Loucy (cell line): ENCODE measurements around the gene PLA2G5.

ENCODE experiments used
- H2AFZ ChIP-seq: fragments of 200-600 bp; sonication (generic); 2 replicates; pipeline ENCODE4 v1.6.0; 2016; ENCODE audit warnings: antibody characterized with exemption, mild to moderate bottlenecking, low read length, moderate library complexity
- H3F3A ChIP-seq: fragments of 200-600 bp; 2 replicates; pipeline ENCODE4 v1.6.0; 2016; ENCODE audit warnings: antibody characterized with exemption, low read depth, mild to moderate bottlenecking
- H3K27me3 ChIP-seq: fragments of 200-600 bp; sonication (generic); 2 replicates; pipeline ENCODE4 v1.6.1; 2014; ENCODE audit warnings: low read length, mild to moderate bottlenecking; ENCODE audit not compliant: insufficient read depth, poor library complexity, severe bottlenecking
- H3K36me3 ChIP-seq: fragments of 200-600 bp; sonication (generic); 2 replicates; pipeline ENCODE4 v1.6.1; 2016; ENCODE audit warnings: low read length; ENCODE audit not compliant: insufficient read depth
- H3K4me1 ChIP-seq: fragments of 200-600 bp; sonication (generic); 2 replicates; pipeline ENCODE4 v1.5.1; 2014; ENCODE audit warnings: low read length, mild to moderate bottlenecking; ENCODE audit not compliant: insufficient read depth, poor library complexity, severe bottlenecking
- H3K4me2 ChIP-seq: fragments of 200-600 bp; sonication (generic); 2 replicates; pipeline ENCODE4 v1.6.0; 2014; ENCODE audit warnings: antibody characterized with exemption, low read length, low read depth, mild to moderate bottlenecking; ENCODE audit not compliant: poor library complexity, severe bottlenecking
- H3K4me3 ChIP-seq: fragments of 200-600 bp; sonication (generic); 2 replicates; pipeline ENCODE4 v1.5.1; 2014; ENCODE audit warnings: low read length, mild to moderate bottlenecking, mixed read lengths; ENCODE audit not compliant: poor library complexity, severe bottlenecking
- H3K79me2 ChIP-seq: fragments of 200-600 bp; sonication (generic); 2 replicates; pipeline ENCODE4 v1.6.1; 2014; ENCODE audit warnings: low read length; ENCODE audit not compliant: insufficient read depth
- H3K9ac ChIP-seq: fragments of 200-600 bp; sonication (generic); 2 replicates; pipeline ENCODE4 v1.6.0; 2014; ENCODE audit warnings: mild to moderate bottlenecking, low read depth, low read length, moderate library complexity; ENCODE audit not compliant: poor library complexity, severe bottlenecking
- H3K9me2 ChIP-seq: fragments of 200-600 bp; sonication (generic); replicated peaks from 2 replicates; pipeline ENCODE4 v1.6.1; 2016; ENCODE audit warnings: low read depth, low read length, mixed read lengths
- H3K9me3 ChIP-seq: fragments of 200-600 bp; sonication (generic); 2 replicates; pipeline ENCODE4 v1.6.1; 2014; ENCODE audit warnings: mild to moderate bottlenecking, antibody characterized with exemption, low read length, low read depth; ENCODE audit not compliant: insufficient read depth
- H4K20me1 ChIP-seq: fragments of 200-600 bp; sonication (generic); 2 replicates; pipeline ENCODE4 v1.6.0; 2014; ENCODE audit warnings: antibody characterized with exemption, low read length, mild to moderate bottlenecking; ENCODE audit not compliant: insufficient read depth, poor library complexity, severe bottlenecking
- EZH2phosphoT487 ChIP-seq: fragments of 200-600 bp; IDR thresholded peaks from 2 replicates; pipeline ENCODE4 v1.6.1; 2018; ENCODE audit warnings: antibody characterized with exemption, mild to moderate bottlenecking, moderate library complexity, borderline replicate concordance
- TF ChIP-seq, protein P1 (sequence below): fragments of 200-600 bp; sonication (generic); conservative IDR thresholded peaks from 2 replicates; pipeline ENCODE4 v1.5.1; 2014; ENCODE audit warnings: mild to moderate bottlenecking, antibody characterized with exemption, low read length

The PLA2G5 gene

DNA sequence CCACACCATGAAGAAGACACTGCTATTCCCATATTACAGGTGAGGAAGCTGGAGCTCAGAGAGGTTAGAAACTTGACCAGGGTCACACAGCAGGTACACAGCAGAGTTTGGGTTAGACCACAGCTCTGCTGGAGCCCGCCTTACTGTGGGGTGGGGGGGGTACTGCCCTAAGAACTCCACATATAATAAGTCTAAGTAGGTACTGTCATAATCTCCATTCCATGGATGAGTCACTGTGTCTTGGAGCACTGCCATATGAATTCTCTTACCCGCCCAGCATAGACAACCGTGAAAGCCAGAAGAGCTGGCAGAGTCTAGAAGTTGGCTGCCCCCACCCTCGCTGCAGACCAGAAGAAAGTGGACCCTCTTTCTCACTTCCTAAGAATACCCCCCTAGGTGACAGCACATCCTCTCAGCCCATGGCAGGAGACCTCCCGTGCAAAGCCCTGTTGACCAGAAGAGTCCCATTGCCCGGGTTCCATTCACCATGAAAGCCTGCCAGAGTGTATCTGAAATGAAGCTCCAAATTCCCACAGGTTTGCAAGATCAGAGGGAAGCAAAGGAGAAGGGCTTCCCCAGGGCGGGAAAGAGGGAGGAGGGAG lies 54.6 kb downstream of the PLA2G5 start:
- Histone ChIP-seq H3K4me2 (no peak overlapping the region), H3K27me3 (no peaks in the 10 kb centered on the region), H4K20me1 (no peaks in the 10 kb centered on the region), H3K9me2 (no peaks in the 10 kb centered on the region), H3K9ac (no peak overlapping the region), H3K79me2 (no peaks in the 10 kb centered on the region), H3F3A (no peaks in the 10 kb centered on the region), H3K36me3 (no peaks in the 10 kb centered on the region), H3K9me3 (no peaks in the 10 kb centered on the region), H3K4me3 (no peak overlapping the region), H3K4me1 (no peaks in the 10 kb centered on the region), H2AFZ (no peak overlapping the region)
- TF ChIP-seq, protein P1, sequence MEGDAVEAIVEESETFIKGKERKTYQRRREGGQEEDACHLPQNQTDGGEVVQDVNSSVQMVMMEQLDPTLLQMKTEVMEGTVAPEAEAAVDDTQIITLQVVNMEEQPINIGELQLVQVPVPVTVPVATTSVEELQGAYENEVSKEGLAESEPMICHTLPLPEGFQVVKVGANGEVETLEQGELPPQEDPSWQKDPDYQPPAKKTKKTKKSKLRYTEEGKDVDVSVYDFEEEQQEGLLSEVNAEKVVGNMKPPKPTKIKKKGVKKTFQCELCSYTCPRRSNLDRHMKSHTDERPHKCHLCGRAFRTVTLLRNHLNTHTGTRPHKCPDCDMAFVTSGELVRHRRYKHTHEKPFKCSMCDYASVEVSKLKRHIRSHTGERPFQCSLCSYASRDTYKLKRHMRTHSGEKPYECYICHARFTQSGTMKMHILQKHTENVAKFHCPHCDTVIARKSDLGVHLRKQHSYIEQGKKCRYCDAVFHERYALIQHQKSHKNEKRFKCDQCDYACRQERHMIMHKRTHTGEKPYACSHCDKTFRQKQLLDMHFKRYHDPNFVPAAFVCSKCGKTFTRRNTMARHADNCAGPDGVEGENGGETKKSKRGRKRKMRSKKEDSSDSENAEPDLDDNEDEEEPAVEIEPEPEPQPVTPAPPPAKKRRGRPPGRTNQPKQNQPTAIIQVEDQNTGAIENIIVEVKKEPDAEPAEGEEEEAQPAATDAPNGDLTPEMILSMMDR = no peak
- no peak for TF ChIP-seq EZH2phosphoT487

GRCh38 chr1:20125100-20125499 lies 55.1 kb downstream of the PLA2G5 start:
- no peaks in the 10 kb centered on the region for H3F3A ChIP-seq
- H3K36me3 ChIP-seq = no peaks in the 10 kb centered on the region
- no peaks in the 10 kb centered on the region for H3K79me2 ChIP-seq
- no peaks in the 10 kb centered on the region for H4K20me1 ChIP-seq
- H3K4me3 ChIP-seq = no peak overlapping the region
- no peak overlapping the region for H2AFZ ChIP-seq
- TF ChIP-seq EZH2phosphoT487 = no peak
- TF ChIP-seq, protein P1 = no peak
- no peaks in the 10 kb centered on the region for H3K4me1 ChIP-seq
- H3K27me3 ChIP-seq = no peaks in the 10 kb centered on the region
- no peaks in the 10 kb centered on the region for H3K9me3 ChIP-seq
- H3K4me2 ChIP-seq = no peak overlapping the region
- no peaks in the 10 kb centered on the region for H3K9me2 ChIP-seq
- H3K9ac ChIP-seq = no peak overlapping the region

DNA sequence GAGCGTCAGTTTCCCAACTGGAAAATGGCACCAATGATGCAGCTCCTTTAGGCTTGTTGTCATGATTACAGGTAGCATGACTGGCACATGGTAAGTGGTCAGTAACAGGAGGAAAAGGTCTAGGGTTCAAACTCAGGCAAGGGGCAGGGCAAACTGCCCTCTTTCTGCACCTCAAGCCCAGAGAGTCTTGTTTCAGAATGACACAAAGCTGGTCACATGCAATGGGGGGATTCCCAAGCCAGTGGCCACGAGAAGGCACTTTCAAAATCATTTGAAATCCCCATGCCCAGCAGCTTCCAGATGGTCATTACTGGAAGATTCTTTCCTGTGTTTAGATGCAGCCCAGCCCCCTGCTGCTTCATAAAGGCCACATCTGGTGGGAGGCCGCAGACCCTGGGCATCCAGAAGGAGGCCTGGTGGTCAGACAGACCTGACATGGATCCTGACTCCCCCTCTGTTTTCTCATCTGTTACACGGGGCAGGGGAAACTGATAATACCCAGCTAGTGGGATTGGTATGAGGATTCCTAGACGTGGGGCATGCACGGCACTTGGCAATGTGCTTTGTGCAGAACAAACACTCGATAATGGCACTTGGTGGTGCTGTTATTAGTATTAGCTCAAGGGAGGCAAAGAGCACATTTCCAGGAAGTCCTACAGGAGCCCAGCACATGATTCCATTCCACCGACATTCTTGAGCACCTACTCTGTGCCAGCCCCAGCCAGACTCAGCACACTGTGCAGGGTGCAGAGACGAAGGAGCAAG lies 56.2 kb downstream of the PLA2G5 start:
- TF ChIP-seq, protein P1 = no peak
- TF ChIP-seq EZH2phosphoT487 = no peak
- no peak overlapping the region for H2AFZ ChIP-seq

More for the DNA sequence above, 56.2 kb downstream of the PLA2G5 start:
- Histone ChIP-seq H3K9me3 (no peaks in the 10 kb centered on the region), H3K4me3 (no peak overlapping the region), H3K9ac (no peak overlapping the region), H3K79me2 (no peaks in the 10 kb centered on the region), H3K36me3 (no peaks in the 10 kb centered on the region), H3F3A (no peaks in the 10 kb centered on the region), H3K4me2 (no peak overlapping the region), H3K9me2 (no peaks in the 10 kb centered on the region), H4K20me1 (no peaks in the 10 kb centered on the region), H3K4me1 (no peaks in the 10 kb centered on the region), H3K27me3 (no peaks in the 10 kb centered on the region)
